ENCODE results near the gene CRYGD.
"Not testable (repeated sequence)": the region's sequence is repeated elsewhere in the genome, so short reads cannot be mapped to it uniquely, and the experiment has no call there.

The CRYGD gene

GRCh38 chr2:208129744-208130711 lies 5.7 kb upstream of the CRYGD start, which contains the start of gene CRYGC:
CRYGC (minus strand) TSS chr2:208129828; CDS start chr2:208129792, 36 bp downstream.
- no peak for DNase-seq (ENCODE audit: low read depth in 2 of 2)

GRCh38 chr2:208128136-208128535 lies 3.8 kb upstream of the CRYGD start:
- DNase-seq (ENCODE audit: low read depth in 2 of 2): no peak

- DNase-seq (ENCODE audit: low read depth in 2 of 2): no peak
Measured at GRCh38 chr2:208127090-208127489, 2.8 kb upstream of the CRYGD start.

- no peak for DNase-seq (ENCODE audit: low read depth in 2 of 2)
Measured at GRCh38 chr2:208125251-208125650, 927 bp upstream of the CRYGD start.

GRCh38 chr2:208122248-208122647 lies 2.1 kb downstream of the CRYGD start:
- DNase-seq (ENCODE audit: low read depth in 2 of 2): no peak

GRCh38 chr2:208118918-208119317 lies 5.4 kb downstream of the CRYGD start:
- DNase-seq (ENCODE audit: low read depth in 2 of 2): no peak

- DNase-seq (ENCODE audit: low read depth in 2 of 2): not testable (repeated sequence)
Measured at GRCh38 chr2:208117390-208117789, 6.9 kb downstream of the CRYGD start.

- DNase-seq (ENCODE audit: low read depth in 2 of 2): no peak
Measured at GRCh38 chr2:208112969-208113368, 11.4 kb downstream of the CRYGD start.

GRCh38 chr2:208112273-208112745 lies 12.0 kb downstream of the CRYGD start:
- not testable (repeated sequence) for DNase-seq (ENCODE audit: low read depth in 2 of 2)

- no peak for DNase-seq (ENCODE audit: low read depth in 2 of 2)
Measured at GRCh38 chr2:208103616-208104015, 20.7 kb downstream of the CRYGD start.

GRCh38 chr2:208101716-208102631 lies 22.4 kb downstream of the CRYGD start:
- no peak for DNase-seq (ENCODE audit: low read depth in 2 of 2)

GRCh38 chr2:208099682-208100470 lies 24.4 kb downstream of the CRYGD start:
- no peak for DNase-seq (ENCODE audit: low read depth in 2 of 2)

- not testable (repeated sequence) for DNase-seq (ENCODE audit: low read depth in 2 of 2)
Measured at GRCh38 chr2:208098701-208099100, 25.6 kb downstream of the CRYGD start.

- DNase-seq (ENCODE audit: low read depth in 2 of 2): no peak
Measured at GRCh38 chr2:208098267-208098666, 26.1 kb downstream of the CRYGD start.

GRCh38 chr2:208097801-208098200 lies 26.5 kb downstream of the CRYGD start:
- no peak for DNase-seq (ENCODE audit: low read depth in 2 of 2)

GRCh38 chr2:208097313-208097712 lies 27.0 kb downstream of the CRYGD start:
- DNase-seq (ENCODE audit: low read depth in 2 of 2): no peak

- no peak for DNase-seq (ENCODE audit: low read depth in 2 of 2)
Measured at GRCh38 chr2:208096080-208096479, 28.2 kb downstream of the CRYGD start.

- DNase-seq (ENCODE audit: low read depth in 2 of 2): no peak
Measured at GRCh38 chr2:208093128-208093527, 31.2 kb downstream of the CRYGD start.

GRCh38 chr2:208092093-208092832 lies 32.1 kb downstream of the CRYGD start:
- no peak for DNase-seq (ENCODE audit: low read depth in 2 of 2)

GRCh38 chr2:208090420-208090819 lies 33.9 kb downstream of the CRYGD start:
- DNase-seq (ENCODE audit: low read depth in 2 of 2): no peak

GRCh38 chr2:208086029-208086428 lies 38.3 kb downstream of the CRYGD start:
- DNase-seq (ENCODE audit: low read depth in 2 of 2): no peak

All from stimulated activated CD4-positive, alpha-beta T cell treated with anti-CD3 and anti-CD28 coated beads, Interleukin-12 subunit alpha, Interleukin-12 subunit beta, amount 100 ng/mL, for 24 hours (primary cell).